D341Med (cell line): ENCODE data around the gene RASSF4.
A peak's percentile ranks its signal among the peaks of the same experiment; 100 is the strongest.

Experiments used
- DNase-seq: peaks from one replicate; pipeline ENCODE4 v3.0.0; 2012; ENCODE audit warnings: low spot score

The RASSF4 gene

DNA sequence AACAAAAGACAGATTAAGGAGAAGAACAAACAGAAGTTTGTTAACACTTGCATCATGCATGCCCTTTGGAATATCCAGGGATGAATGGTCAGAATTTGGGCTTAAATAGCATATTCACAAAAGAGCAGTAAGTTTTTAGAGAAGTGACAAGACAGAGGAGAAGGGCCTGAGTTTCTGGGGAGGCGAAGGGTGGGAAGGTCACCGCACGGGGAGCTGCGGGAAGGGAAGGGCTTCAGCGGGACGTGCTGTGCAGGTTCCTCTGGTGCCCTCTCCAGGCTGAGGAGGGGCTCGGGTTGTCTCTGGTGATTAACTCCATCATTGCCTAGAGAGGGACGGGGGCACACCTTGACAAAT is 30.7 kb downstream of the RASSF4 start:
- DNase-seq = peak; percentile 70

DNA sequence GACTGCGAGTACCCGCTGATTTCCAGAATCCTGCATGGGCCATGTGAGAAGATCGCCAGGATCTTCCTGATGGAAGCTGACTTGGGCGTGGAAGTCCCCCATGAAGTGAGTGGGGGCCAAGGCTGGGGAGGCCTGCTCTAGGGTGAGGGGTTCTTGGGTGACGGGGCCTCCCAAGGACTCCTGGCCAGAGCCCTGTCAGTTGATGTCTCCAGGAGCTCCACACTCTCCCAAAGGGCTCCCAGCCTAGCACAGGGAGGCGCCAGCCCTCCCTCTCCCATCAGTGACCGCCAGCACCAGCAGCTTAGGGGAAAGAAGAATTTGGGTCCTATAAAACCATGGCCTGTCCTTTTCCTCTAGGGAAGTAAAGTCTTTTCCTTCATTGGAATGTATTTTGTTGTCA is 31.4 kb downstream of the RASSF4 start:
- no peak for DNase-seq

DNA sequence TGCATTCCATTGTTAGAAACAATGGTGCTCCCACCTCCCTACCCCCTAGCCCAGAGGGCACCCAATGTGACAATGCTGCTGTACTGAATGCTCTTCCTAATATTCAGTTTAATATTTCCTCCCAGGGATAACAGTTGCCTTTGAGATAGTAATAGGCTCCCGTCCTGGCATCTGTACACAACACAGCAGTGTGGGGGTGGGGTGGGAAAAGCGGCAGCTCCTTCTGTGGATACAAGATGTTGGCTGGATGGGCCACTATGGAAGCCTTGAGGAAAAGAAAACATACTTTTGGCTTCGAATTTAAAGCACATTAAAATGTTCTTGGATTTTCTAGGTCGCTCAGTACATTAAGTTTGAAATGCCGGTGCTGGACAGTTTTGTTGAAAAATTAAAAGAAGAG is 32.0 kb downstream of the RASSF4 start:
- no peak for DNase-seq

- no peak for DNase-seq
Measured at GRCh38 chr10:44992070-44992731, 32.6 kb downstream of the RASSF4 start.

DNA sequence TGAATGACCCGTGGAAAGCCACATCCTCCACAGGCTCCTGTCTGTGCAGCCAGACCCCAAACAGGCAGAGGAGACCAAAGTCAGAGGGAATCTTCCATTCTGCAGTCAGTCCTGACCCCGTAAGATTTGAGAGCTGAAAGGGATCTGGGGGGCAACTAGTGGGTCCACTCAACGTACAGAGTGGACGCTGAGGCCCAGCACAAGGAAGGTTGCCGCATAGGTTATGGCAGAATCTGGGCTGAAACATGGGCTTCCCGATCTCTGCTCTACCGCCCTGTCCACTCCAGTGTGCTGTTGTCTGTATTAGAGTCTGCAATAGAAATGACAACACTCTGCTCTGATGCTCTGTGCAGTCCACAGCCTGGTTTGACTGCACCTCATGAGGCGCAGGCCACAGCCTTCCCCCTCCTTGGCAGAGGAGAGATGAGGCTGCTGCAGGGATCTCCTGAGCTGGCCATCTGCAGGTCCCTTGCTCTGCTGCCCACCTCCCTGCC is 33.2 kb downstream of the RASSF4 start:
- no peak for DNase-seq

DNA sequence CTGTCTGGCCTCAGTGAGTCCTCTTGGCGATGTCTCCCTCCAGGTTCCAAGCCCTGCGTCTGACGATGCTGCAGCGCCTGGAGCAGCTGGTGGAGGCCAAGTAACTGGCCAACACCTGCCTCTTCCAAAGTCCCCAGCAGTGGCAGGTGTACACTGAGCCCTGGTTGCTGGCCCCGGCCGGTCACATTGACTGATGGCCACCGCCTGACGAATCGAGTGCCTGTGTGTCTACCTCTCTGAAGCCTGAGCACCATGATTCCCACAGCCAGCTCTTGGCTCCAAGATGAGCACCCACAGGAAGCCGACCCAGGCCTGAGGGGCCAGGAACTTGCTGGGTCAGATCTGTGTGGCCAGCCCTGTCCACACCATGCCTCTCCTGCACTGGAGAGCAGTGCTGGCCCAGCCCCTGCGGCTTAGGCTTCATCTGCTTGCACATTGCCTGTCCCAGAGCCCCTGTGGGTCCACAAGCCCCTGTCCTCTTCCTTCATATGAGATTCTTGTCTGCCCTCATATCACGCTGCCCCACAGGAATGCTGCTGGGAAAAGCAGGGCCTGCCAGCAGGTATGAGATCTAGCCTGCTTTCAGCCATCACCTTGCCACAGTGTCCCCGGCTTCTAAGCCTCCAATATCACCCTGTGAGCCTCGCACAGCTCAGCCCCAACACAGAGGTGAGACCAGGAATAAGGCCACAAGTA is 33.8 kb downstream of the RASSF4 start:
- no peak for DNase-seq

GRCh38 chr10:44993922-44994751 is 34.5 kb downstream of the RASSF4 start:
- DNase-seq = no peak

GRCh38 chr10:44994752-44995530 is 35.3 kb downstream of the RASSF4 start:
- no peak for DNase-seq

- DNase-seq = no peak
Measured at GRCh38 chr10:44995581-44995913, 35.9 kb downstream of the RASSF4 start.

- no peak for DNase-seq
Measured at GRCh38 chr10:44995914-44996669, 36.5 kb downstream of the RASSF4 start.

DNA sequence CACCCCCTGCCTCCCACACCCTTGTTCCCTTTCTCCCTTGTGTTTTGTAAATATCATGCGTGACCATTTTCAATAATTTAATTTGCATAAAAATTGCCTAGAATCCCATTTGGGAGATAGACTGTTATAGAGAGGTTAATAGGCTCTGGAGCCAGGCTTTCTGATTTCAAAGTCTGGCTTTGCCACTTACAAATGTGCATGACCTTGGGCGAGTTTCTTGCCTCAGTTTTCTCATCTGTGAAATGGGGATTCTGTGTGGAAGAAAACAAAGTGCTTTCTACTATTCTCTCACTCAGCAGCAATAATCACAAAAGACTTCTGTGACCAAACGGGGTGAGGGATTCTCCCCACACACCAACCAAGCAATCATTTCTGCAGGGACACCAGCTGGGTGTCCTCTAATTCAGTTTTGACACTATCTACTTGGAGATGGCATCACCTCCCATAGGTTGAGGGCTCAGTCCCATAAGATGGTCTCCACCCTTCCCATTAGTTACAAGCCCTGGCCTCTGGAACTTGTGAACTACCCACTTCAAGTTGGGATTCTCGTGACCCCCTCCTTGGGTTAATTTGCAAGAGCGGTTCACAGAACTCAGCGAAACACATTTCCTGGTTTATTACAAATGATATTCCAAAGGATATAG is 37.6 kb downstream of the RASSF4 start:
- no peak for DNase-seq

DNA sequence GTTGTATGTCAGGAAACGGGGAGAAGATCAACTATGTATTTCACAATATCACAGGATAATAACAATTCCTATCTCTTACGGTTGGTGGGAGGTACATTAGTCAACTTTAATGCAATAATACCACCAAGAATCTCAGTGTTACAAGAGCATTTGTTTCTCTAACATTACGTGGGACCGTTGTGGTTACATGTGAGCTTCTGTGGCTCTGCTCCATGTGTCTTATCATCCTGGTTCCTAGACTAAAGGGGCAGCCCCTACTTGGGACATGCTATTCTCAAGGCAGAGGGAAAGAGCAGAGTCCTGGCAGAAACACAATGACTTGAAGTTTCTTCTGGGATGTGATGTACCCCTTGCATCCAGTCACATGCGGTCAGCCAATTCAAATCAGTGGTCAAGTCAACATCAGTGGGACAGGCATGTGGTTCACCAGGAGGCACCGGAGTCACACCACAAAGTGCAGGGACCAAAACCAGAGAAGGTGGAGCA is 38.6 kb downstream of the RASSF4 start:
- DNase-seq = no peak

DNA sequence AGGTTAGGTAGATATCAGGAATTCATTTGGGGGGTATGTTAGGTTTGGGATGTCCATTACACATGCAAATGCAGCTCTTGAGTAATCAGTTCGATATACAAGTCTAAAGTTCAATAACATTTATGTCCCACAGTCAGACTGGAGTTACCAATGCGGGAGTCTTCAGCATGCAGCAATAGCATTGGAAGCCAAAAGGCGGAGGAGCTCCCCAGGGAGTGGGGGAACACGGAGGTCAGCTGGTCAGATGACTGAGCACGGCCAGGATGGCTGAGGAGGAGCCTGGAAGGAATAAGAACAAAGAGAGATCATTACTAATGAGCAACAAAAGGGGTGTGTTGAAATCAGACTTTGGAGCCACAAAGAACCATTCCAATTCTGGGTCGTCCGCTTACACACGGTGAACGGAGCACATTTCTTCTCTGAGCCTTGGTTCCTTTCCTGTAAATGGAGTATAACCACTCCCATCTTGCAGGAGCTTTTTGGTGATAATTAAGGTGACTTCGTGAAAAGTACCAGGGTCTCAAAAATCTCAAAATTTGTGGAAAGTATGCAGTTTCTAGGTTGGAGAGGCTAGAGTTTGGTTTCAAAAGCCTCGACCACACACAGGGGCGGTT is 40.6 kb downstream of the RASSF4 start:
- DNase-seq = peak; percentile 34

DNA sequence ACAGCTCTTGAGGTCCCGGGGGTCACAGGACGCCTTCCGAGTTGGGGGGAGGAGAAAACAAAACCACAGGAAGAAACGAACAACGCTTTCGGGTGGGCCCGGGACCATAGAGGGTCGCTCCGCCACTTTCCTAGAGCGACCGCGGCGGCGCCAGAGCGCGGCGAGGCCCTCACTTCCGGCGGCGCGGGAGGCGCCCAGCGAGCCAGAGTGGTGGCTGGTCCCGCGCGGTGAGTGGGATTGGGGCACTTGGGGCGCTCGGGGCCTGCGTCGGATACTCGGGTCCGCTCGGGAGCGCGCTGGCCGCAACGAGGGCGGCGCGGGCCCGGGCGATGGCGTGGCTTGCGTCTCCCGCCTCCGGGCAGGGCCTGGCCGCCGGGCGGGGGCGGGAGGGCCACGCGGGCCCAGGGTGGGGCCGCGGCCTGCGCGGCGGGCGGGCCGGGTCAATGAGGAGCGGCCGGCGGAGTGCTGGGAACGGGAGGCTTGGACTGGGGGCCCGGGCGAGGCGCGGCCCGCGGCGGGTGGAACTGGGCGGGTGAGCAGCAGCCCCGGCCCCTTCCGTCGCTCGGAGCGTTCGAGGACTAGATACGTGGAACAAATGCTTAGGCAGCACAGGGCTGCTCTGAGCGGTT is 41.3 kb downstream of the RASSF4 start, which contains the start of gene ZNF22:
Gene ZNF22 (plus strand): TSS at position 172 of the 629 bp plus-strand sequence. CDS start 2,446 bp downstream, outside the sequence.
- peak; percentile 96 for DNase-seq

- peak; percentile 81 for DNase-seq
Measured at GRCh38 chr10:45001381-45002148, 42.0 kb downstream of the RASSF4 start.

- DNase-seq = no peak
Measured at GRCh38 chr10:45003432-45004000, 43.9 kb downstream of the RASSF4 start.

- DNase-seq = no peak
Measured at GRCh38 chr10:45004661-45005060, 45.1 kb downstream of the RASSF4 start.

GRCh38 chr10:45005284-45005683 is 45.7 kb downstream of the RASSF4 start:
- DNase-seq = no peak
